PFSK-1 (cell line): Measurements from ENCODE around the gene KIAA1143.

ENCODE experiments used
- FOXP2 ChIP-seq: optimal IDR thresholded peaks from 2 replicates; pipeline ENCODE3; 2011; ENCODE audit warnings: borderline replicate concordance, control low read depth, inconsistent platforms; ENCODE audit not compliant: insufficient read depth; ENCODE audit errors: extremely low read length, extremely low read depth
- POLR2AphosphoS5 ChIP-seq: IDR thresholded peaks from 2 replicates; pipeline ENCODE4 v1.6.1; 2012; ENCODE audit warnings: low read depth, mild to moderate bottlenecking, control low read depth, low read length, moderate library complexity
- SIN3A ChIP-seq: IDR thresholded peaks from 2 replicates; pipeline ENCODE4 v1.6.1; 2012; ENCODE audit warnings: mild to moderate bottlenecking, low read length, moderate library complexity, borderline replicate concordance; ENCODE audit not compliant: insufficient read depth
- TAF1 ChIP-seq: IDR thresholded peaks from 2 replicates; pipeline ENCODE4 v1.6.1; 2012; ENCODE audit warnings: low read length, control low read depth, borderline replicate concordance; ENCODE audit not compliant: insufficient read depth
- TF ChIP-seq, protein P1 (sequence below), 2 experiments: IDR thresholded peaks; 2 replicates each; pipeline versions ENCODE4 v1.6.1 to v1.8.0; 2011 to 2012; ENCODE audit warnings: low read depth in 2 of 2, low read length in 2 of 2, control low read depth in 1 of 2, inconsistent platforms in 1 of 2, mild to moderate bottlenecking in 1 of 2, moderate library complexity in 1 of 2; ENCODE audit not compliant: insufficient read depth in 1 of 2

The KIAA1143 gene

DNA sequence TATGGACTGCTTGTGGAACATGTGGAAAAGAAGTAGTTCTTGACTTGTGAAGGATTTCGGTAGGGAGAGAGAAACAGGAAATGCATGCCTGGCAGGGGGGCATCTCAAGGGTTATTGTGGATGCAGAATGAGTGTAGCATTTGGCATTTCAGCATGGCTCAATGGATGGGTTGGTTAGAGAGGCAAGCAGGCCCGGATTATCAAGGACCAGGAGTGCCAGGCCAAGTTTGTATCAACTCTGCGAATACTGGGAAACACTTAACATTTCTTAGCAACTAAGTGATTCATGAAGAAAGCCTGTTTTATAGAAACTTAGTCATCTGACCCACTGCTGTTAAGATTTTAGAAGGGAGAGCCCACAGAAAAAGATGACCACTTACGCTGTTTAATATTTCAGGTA, 33.8 kb upstream of the KIAA1143 start:
- TF ChIP-seq SIN3A (no peak), FOXP2 (no peak), POLR2AphosphoS5 (no peak), TAF1 (no peak)
- TF ChIP-seq, protein P1, sequence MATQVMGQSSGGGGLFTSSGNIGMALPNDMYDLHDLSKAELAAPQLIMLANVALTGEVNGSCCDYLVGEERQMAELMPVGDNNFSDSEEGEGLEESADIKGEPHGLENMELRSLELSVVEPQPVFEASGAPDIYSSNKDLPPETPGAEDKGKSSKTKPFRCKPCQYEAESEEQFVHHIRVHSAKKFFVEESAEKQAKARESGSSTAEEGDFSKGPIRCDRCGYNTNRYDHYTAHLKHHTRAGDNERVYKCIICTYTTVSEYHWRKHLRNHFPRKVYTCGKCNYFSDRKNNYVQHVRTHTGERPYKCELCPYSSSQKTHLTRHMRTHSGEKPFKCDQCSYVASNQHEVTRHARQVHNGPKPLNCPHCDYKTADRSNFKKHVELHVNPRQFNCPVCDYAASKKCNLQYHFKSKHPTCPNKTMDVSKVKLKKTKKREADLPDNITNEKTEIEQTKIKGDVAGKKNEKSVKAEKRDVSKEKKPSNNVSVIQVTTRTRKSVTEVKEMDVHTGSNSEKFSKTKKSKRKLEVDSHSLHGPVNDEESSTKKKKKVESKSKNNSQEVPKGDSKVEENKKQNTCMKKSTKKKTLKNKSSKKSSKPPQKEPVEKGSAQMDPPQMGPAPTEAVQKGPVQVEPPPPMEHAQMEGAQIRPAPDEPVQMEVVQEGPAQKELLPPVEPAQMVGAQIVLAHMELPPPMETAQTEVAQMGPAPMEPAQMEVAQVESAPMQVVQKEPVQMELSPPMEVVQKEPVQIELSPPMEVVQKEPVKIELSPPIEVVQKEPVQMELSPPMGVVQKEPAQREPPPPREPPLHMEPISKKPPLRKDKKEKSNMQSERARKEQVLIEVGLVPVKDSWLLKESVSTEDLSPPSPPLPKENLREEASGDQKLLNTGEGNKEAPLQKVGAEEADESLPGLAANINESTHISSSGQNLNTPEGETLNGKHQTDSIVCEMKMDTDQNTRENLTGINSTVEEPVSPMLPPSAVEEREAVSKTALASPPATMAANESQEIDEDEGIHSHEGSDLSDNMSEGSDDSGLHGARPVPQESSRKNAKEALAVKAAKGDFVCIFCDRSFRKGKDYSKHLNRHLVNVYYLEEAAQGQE (IDR thresholded peaks at IDR 0.05; ENCODE audit: insufficient read depth in 1 of 2, low read depth in 2 of 2, low read length in 2 of 2): no peak

DNA sequence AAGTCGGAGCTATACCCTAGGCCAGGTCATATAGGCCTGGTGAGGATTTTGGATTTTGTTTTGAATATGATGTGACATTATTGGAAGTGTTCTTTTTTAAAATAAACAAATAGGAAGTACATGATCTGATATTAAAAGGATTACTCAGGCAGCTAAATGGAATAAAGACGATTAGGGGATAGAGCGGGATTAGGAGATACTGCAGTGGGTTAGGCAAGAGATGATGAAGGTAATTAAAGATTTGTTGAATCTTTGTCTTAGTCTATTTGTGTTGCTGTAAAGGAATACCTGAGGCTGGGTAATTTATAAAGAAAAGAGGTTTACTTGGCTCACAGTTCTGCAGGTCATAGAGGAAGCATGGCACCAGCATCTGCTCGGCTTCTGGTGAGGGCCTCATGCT, 21.5 kb upstream of the KIAA1143 start:
- no peak for TF ChIP-seq POLR2AphosphoS5
- TF ChIP-seq SIN3A: no peak
- TF ChIP-seq, protein P1 (IDR thresholded peaks at IDR 0.05; ENCODE audit: insufficient read depth in 1 of 2, low read depth in 2 of 2, low read length in 2 of 2): no peak
- TF ChIP-seq TAF1: no peak
- TF ChIP-seq FOXP2: no peak

DNA sequence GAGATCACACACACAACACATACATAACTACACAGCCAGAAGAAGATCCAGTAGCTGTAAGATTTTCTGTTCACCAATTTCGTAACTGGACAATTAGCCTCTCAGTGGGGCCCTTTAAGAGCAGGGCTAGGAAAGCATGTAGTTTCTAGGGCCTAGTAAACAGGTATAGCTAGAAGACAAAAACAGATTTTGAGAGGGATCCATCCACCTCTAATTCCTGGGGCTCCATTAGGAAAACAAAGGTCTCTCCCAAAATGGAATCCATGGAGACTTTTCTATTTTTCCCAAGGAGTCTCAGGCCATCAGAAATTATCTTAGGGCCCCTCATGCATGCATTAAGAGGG, 10.7 kb upstream of the KIAA1143 start:
- TF ChIP-seq TAF1: no peak
- no peak for TF ChIP-seq FOXP2
- no peak for TF ChIP-seq POLR2AphosphoS5
- TF ChIP-seq, protein P1 (IDR thresholded peaks at IDR 0.05; ENCODE audit: insufficient read depth in 1 of 2, low read depth in 2 of 2, low read length in 2 of 2): no peak
- TF ChIP-seq SIN3A: no peak

DNA sequence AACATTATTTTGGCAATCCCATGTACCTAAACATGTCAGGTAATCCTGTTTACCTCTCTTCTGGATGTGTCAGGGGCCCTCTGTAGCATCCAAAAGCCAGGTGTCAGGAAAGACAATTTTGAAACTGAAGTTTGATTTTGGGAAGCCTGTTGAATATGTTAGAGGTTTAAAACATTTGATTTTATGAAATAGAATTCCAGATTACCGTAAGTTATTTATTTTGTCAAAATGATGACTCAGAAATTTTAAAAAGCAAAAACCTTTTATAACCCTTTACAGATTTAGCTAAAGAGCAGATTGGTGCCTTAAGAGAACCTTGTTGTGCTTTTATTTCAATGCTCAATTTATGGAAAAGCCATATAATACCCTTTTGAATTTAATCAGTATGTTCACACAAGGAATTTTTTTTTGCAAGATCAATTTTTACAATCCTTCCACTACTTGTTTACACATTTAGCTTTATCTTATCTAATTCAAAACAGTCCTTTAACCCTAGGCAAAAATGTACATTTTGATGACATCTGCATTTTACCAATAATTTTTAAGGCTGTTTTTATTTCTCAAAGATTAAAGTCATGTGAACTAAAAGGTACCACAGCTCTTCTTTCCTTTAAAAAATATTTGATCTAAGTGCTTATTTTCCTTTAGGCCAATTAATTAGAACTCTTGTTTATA, 10.1 kb upstream of the KIAA1143 start:
- TF ChIP-seq, protein P1 (IDR thresholded peaks at IDR 0.05; ENCODE audit: insufficient read depth in 1 of 2, low read depth in 2 of 2, low read length in 2 of 2): no peak
- TF ChIP-seq TAF1: no peak

DNA sequence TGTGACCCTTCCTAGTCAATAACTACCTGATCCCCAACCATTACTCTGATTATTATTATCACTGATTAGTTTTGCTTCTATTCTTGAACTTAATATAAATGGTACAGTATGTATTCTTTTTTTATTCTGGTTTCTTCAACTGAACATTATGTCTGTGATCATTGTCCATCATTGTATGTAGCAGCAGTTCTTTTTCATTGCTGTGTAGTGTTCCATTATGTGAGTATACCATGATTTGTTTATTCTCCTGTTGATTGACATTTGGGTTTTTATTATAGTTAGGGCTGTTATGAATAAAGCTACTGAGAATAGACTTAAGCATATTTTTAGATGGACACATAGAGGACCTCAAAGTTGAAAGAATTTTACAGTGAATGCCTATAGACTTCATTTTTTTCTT, 2.8 kb upstream of the KIAA1143 start:
- no peak for TF ChIP-seq FOXP2
- no peak for TF ChIP-seq SIN3A
- no peak for TF ChIP-seq TAF1
- TF ChIP-seq POLR2AphosphoS5: no peak
- TF ChIP-seq, protein P1 (IDR thresholded peaks at IDR 0.05; ENCODE audit: insufficient read depth in 1 of 2, low read depth in 2 of 2, low read length in 2 of 2): no peak
